GM19468 (cell line): ENCODE measurements around the gene SLC35E1.
"Not testable (repeated sequence)": the region's sequence is repeated elsewhere in the genome, so short reads cannot be mapped to it uniquely, and the experiment has no call there.

Experiments used
- ATAC-seq: cut with Tn5 transposase; IDR thresholded peaks from one replicate; pipeline ENCODE4 v1.9.1; 2021; ENCODE audit warnings: mild to moderate bottlenecking, moderate library complexity, moderate number of reproducible peaks; ENCODE audit not compliant: unreplicated experiment; ENCODE audit errors: extremely low read depth

Gene SLC35E1

DNA sequence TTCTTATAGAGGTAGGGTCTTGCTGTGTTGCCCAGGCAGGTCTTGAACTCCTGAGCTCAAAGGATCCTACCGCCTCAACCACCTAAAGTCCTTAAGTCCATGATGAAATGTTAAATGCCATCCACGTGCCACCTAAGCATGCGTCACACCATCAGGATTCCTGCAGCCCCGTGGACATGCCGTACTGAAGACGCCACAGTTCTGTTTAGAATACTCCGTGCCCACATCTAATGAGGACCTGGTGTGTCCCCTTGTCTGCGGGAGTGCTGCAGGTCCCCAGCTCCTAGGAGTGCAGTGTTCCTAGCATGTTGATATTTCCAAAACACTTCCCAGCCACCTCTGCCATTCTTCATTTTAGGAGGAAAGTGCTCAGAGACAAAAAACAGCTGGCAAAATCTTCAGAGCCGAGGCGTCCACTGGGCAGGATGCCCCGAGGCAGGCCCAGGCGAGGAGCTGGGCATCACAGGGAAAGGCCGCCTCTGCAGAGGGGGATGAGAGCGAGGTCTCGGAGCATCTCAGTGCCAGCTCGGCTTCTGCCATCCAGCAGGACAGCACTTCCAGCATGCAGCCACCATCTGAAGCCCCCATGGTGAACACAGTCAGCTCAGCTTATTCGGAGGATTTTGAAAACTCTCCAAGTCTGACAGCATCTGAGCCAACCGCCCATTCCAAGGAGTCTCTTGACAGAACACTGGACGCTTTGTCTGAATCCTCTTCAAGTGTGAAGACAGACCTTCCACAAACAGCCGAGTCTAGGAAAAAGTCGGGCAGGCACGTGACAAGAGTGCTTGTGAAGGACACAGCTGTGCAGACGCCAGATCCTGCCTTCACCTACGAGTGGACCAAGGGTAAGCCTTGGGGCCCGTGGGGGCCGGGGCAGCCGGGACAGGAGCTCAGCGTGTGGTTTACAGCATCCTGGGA is 62.8 kb downstream of the SLC35E1 start:
- no peak for ATAC-seq

DNA sequence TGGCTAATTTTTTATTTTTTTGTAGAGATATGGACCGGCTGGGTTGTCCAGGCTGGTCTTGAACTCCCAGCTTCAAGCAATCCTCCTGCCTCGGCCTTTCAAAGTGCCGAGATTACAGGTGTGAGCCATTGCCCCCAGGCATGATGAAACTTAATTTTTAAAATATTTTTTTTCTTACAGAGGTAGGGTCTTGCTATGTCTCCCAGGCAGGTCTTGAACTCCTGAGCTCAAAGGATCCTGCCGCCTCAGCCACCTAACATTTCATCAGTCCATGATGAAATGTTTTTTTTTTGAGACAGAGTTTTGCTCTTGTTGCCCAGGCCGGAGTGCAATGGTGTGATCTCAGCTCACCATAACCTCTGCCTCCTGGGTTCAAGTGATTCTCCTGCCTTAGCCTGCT is 63.7 kb downstream of the SLC35E1 start:
- ATAC-seq: no peak

DNA sequence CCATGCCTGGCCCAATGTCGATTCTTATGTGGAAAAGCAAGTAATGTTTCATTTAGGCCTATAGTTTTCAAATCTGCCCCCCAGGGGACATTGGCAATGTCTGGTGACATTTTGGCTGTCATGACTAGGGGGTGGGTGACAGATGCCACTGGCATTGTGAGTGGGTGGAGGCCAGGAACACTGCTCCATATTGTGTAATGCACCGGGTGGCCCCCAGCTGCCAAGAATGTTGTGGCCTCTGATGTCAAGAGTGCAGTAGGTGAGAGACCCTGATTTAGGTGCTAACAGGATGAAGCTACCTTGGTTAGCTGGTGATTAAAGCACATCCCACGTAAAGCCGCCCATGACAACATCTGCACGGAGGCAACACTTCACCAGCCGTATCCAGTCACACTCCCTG is 65.3 kb downstream of the SLC35E1 start:
- ATAC-seq: no peak

- ATAC-seq: not testable (repeated sequence)
These were observed 66.1 kb downstream of the SLC35E1 start for GRCh38 chr19:16506161-16506560.

GRCh38 chr19:16504271-16504670 is 67.9 kb downstream of the SLC35E1 start:
- no peak for ATAC-seq
